Measurements from ENCODE around the gene WDR88. TPM values are rescaled to one million over a fixed set of nuclear protein-coding genes. Genes with fewer than 3 reads are reported as not detected.

Gene WDR88
- total and polyA plus RNA-seq, 2 of the 4 experiments (the other 2 are of a cell fraction) = not detected

- Histone ChIP-seq H2BK5ac (ENCODE audit: low read depth, low read length, poor library complexity, severe bottlenecking) (no peak overlapping the region), H3K23ac (ENCODE audit: low read depth, low read length) (no peak overlapping the region), H3K36me3 (ENCODE audit: control insufficient read depth, insufficient read depth, low read length) (no peaks in the 10 kb centered on the region), H3K4me2 (ENCODE audit: low read depth, low read length) (no peak overlapping the region), H3K14ac (replicated peaks; ENCODE audit: low read depth, low read length) (no peak overlapping the region), H4K8ac (ENCODE audit: low read depth in 2 of 2, low read length in 2 of 2) (no peak overlapping the region), H2BK120ac (ENCODE audit: low read depth, low read length) (no peak overlapping the region), H3K4ac (ENCODE audit: low read depth, low read length) (no peak overlapping the region), H3K18ac (ENCODE audit: low read depth, low read length) (no peak overlapping the region), H4K91ac (ENCODE audit: insufficient read depth, low read depth, low read length) (no peak overlapping the region), H3K9ac (ENCODE audit: low read depth, low read length) (no peak overlapping the region), H3K9me3 (ENCODE audit: control insufficient read depth, insufficient read depth, low read length) (no peaks in the 10 kb centered on the region), H4K20me1 (ENCODE audit: insufficient read depth, low read length) (no peaks in the 10 kb centered on the region), H3K4me1 (ENCODE audit: control insufficient read depth, insufficient read depth, low read length) (peaks cover 3% of the 10 kb centered on the region), H2BK20ac (ENCODE audit: low read depth, low read length) (no peak overlapping the region), H2AK5ac (ENCODE audit: low read depth, low read length) (no peak overlapping the region), H2AK9ac (replicated peaks; ENCODE audit: low read depth, low read length, poor library complexity) (no peak overlapping the region), H4K5ac (ENCODE audit: low read depth, low read length) (no peak overlapping the region), H3K79me1 (ENCODE audit: low read depth in 1 of 2, low read length in 2 of 2) (no peaks in the 10 kb centered on the region), H2BK15ac (ENCODE audit: low read depth, low read length) (no peak overlapping the region), H3K27ac (ENCODE audit: insufficient read depth, low read length) (no peak overlapping the region), H3K9me1 (ENCODE audit: insufficient read depth, low read length) (no peaks in the 10 kb centered on the region), H3K56ac (ENCODE audit: extremely low read depth, insufficient read depth, low read length) (no peak overlapping the region), H3K27me3 (ENCODE audit: control insufficient read depth, insufficient read depth, low read length) (no peaks in the 10 kb centered on the region), H3K4me3 (ENCODE audit: insufficient read depth, low read depth, low read length) (no peak overlapping the region), H2AFZ (replicated peaks; ENCODE audit: low read length, poor library complexity) (no peak overlapping the region)
- no peak for TF ChIP-seq RAD21 (IDR thresholded peaks at IDR 0.05; ENCODE audit: low read length)
- TF ChIP-seq SMC3 (IDR thresholded peaks at IDR 0.05; ENCODE audit: low read depth, low read length) = no peak
- TF ChIP-seq CEBPB (IDR thresholded peaks at IDR 0.05; ENCODE audit: low read depth, low read length) = no peak
- intact Hi-C loops (cut with micrococcal nuclease) (no loop called here), dilution Hi-C loops (cut with HindIII; ENCODE audit: low sequenced_read_pairs, unreplicated experiment) (no loop called here), in situ Hi-C loops (cut with MboI; ENCODE audit: low sequenced_read_pairs) (no loop called here)
- DNase-seq (no peak), ATAC-seq (ENCODE audit: low read depth) (no peak)
- ChIA-PET POLR2A (ENCODE audit: unreplicated experiment) (no interaction called here), CTCF (interaction anchor here (0.6 to 1.2 kb wide), 3 partner anchors 14 to 526 kb away, joined by 3 to 4 read pairs (median 4); no protein-coding TSS in a partner anchor)
- BruUV-seq (replicated peaks) = no TSS peak
- WGBS, 2 experiments (ENCODE audit: extremely low coverage in 2 of 2, insufficient read length in 1 of 2) = 43% methylated on average over 1 of the region's 6 CpGs; no CpG with 5 or more reads in 1 of the 2 experiments
Observed at GRCh38 chr19:33158365-33158764, 26.5 kb downstream of the WDR88 start.

Data from IMR-90 (cell line).